GM04503 (cell line): ENCODE measurements around the gene CEP63.

Experiments used
- DNase-seq: peaks from one replicate; pipeline ENCODE4 v3.0.0-alpha.2; 2012; ENCODE audit warnings: low read depth

CEP63 gene

DNA sequence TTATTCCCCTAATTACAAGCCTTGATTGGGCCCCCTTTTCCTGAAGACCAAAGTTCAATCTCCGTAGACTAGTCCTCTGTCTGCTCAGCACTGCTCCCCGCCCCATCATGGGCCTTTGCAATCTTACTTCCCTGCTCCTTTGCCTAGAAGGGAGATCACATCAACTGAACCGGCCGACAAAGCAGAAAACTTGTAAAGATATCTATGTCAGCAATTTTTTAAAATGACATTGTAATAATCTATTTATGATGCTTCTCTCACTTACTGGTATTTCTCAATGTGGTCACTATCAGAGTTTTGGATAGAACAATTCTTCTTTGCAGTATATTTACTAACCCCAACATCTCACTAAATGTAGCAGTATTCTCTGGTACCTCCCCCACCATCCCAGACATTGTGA lies 17.3 kb upstream of the CEP63 start:
- no peak for DNase-seq

DNA sequence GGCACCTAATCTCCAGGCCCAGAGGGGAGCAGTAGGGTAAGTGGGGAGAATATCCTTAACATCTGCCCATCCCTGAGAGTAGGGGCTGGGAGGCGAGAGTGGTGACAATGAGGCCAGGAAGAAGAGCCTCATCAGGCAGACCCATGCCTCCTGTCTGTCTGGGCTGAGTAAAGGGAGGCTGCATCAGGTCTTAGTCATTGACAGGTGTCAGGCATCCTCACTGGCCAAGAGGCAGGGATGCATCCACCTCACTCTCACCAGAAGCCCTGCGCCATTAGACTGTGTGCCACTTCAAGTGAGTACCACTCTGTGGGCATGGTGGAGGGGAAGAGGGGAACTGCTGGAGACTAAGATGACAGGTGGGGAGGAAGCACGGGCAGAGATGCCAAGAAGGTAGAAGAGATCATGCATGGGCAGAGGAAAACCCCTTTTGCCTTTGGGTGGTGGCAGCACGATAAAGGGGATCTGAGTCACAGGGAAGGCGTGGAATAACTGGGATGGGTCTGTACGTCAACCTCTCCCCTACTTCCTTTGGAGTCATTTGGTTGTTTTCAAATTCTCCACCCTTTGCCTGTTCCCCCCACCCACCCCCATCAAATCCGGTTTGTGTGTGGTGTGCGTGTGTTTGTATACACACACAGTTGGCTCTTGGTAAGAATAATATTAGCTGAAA lies 14.2 kb upstream of the CEP63 start:
- no peak for DNase-seq

DNA sequence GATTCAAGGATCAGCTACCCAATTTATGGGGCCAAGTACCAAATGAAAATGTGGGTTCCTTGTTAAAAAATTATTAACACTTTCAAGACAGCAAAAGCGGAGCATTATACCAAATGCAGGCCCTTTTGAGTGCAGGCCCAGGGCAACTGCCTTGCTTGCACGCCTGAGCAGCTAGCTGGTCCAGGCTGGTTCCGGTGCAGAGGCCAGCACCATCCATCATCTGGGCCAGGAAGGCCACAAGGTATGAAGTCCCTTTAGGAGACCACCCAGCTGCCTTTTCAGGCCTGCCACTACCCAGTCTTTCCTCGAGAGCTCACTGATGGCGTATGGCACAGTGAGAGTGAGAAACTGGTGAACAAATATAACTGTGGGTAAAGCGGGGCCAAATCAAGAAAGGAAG lies 13.0 kb upstream of the CEP63 start:
- DNase-seq, result no peak

DNA sequence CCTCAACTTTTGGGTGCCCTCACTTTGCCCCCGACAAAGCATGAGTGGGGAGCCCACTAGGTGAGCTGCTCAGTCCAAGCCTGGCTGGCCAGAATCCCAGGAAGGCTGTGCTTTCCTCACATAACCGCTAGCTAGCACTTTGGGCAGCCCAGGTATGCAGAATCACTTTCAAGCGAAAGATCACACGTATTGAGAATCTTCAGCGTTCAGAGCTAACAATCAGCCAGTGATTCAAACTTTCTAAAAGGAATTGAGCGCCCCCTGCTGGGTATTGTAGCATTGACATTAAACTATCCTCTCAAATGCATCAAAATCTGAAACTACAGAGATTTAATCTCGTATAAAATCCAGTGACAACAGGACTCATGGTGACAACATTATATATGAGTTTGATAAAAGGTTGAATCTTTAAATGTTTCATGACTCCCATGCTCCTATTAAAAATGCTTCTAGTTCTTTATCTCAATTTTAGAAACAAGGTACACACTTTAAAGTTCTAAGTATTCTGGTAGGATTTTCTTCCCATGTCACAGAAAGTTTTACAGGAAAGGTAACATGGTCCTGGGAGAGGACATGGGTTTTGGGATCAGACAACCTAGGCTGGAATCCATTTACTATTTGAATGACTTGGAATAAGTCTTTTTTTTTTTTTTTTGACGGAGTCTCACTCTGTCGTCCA lies 11.8 kb upstream of the CEP63 start:
- DNase-seq, result peak; percentile 57

DNA sequence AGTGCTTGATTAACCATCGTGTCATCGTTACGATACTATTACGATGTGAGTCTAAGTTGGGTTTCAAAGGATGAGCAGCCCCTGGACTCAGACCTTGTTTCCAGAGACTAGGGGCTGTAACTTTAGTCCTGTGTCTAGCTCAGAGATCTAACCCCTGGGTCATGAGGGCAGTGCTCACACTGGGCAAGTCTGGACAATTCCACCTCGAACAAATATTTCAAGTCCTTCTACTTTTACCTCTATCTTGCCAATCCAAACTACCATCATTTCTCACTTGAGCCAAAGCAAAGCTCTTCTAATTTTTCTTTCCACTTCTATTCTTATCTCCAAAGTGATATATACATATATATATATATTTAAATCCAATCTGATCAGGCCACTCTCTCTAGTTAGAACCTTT lies 10.9 kb upstream of the CEP63 start:
- no peak for DNase-seq

DNA sequence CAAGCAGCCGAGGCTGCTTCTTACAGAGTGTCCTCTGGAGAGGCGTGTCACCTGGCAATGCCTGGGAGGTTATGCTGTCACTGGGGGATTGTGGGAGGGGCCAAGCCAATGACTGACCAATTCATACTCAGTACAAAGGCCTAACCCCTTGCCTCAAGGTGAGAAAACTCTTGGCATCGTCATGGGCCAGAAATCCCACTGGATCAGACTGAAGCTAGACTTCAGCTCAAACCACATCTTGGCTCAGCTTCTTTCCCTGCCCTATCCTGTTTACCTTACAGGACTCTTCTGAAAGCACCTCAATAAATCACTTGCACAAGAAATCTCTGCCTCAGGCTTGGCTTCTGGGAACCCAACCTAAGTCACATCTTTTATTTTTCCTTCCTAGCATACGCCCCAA lies 9.6 kb upstream of the CEP63 start:
- DNase-seq, result no peak

DNA sequence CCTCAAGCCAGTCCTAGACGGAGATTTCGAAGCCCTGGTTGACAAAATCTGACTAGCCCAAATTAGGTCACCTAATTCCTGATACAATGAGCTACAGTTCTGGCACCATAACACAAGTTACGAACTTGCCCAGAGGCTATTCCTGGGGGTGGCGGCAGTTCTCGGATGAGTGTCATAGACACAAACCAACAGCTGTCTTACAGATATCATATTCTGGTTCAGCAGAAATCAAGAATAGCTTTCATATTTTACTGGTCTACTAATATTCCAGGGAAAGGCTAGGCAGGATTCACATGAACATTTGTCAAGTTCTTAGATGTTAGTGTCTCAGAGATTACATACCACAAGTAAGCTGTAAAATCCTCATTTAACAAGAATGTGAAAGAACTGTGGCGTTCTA lies 8.9 kb upstream of the CEP63 start:
- DNase-seq, result peak; percentile 91

DNA sequence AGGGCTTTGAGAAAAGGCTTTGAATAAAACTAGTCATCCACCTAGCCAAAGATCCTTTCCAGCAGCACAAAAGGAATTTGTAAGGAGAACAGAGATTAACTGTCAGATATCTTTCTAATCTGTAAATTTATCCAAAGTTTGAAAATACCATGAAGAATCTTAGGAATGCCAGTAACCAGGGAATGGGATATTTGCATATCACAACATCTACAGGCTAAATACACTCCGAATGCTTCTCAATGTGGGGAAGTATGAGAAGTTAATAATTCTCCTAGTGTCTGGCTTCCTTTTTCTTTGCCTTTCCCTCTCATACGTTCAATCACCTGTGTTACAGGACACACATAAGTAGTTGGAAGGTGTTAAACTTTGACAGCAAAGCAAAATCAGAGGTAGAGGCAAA lies 7.9 kb upstream of the CEP63 start:
- DNase-seq, result no peak

DNA sequence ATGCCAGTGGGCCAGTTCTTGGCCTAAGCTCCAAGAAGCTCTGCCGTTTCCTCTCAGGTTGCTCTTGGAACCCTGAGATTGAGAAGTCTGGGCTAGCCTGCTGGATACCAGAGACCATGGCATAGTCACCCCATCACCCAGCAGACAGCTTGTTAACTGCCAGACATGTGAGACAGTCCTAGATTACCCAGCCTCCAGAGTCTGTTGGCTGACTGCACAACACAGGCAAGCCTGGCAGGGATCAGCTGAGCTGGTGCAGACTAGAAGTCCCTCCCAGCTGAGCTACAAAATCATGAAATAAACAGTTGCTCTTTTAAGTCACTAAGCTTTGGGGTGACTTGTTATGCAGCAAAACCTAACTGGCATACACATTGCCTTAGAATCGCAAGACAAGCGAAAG lies 5.3 kb upstream of the CEP63 start:
- DNase-seq, result no peak

DNA sequence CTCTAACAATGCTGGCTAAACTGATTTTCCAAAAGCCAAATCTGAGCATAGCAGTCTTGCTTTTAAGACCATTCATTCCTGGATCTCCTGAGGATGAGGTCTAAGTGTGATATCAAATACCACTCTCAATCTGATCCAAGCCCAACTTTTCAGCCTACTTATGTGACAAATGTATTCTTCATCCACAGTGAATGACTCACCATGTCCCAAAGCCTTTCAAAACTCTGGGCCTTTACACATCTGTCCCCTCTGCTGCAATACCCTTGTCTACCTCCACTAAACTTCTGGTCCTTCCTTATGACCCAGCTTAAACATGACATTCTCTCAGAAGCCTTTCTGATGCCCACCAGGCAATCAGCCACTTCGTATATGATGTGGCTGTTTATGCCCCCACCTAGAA lies 4.7 kb upstream of the CEP63 start:
- no peak for DNase-seq

DNA sequence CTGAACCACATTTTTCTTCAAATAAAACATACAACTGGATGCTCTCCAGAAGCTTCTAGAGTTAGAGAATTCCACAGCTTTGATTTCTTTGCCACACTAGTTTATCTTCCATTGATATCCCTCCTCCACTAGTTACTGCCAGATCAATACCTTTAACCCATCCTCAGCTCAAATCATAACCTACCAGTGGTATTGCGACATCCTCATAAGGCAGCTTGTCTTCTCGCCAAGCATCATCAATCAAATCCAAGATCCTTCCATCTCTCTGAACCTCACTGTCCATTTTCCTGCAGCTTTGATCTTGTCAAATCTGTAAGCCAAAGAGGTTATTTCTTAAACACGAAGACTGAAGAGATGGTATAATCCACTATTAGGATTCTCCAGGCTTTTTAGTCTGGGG lies 3.2 kb upstream of the CEP63 start:
- no peak for DNase-seq

DNA sequence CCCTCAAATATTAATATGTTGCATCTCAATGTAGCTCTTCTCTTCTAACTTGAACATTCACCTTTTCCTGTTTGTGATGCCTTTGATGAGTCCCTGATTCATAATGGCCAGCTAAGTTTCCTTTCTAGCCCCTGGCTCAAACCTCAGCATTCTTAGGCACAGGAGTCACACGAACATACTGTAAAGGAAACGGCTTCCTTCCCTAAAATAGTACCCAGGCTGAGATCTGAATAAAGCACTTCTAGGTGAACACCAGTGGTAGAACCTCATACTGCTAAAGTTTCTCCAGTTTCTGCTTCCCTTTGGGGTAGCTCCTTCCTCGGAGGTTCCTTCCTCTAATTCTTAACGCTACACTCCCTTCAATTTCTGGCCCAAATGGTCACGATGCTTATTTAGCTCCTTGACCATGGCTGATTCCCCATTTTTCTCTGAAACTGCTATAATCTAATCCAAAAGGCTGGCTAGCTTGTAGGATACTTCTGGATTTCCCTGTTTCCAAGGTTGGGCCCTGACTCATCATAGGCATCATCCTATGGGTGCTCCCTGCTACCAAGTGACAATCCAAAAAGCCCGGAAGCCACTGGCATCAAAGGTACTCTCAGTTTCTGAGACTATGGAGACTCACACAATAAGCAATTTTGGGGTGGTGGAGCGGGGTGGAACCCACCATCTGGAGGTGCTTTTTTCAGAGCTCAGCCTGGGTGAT lies 2.5 kb upstream of the CEP63 start:
- no peak for DNase-seq

DNA sequence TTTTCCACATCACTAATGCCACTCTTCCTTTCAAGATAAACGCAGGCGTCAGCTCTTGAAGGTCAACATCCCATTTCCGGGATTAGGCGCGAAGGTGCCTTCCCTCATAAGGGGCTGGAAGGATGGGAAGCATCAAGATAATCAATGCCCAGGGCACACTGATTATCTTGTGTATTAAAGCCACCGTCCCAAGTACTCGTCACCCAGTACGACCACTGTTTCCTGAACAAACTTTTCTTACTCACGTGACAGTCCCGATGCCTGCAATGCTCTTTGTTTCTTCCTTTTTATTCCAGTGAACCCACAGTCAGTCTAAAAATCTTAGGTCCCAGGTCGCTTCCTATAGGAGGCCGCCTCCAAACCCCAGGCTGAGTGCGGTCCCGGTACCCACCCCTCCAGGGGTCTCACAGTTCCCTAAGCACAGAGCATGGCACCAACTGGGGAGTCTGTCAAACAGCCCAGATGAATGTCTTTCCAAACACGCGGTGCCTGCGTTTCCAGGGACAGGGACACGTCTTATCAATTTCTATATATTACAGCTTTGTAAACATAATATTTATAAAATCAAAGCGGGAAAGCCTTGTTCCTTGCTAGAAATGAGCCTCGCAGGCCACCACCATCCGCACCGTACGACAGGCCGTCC lies 661 bp upstream of the CEP63 start:
- no peak for DNase-seq

DNA sequence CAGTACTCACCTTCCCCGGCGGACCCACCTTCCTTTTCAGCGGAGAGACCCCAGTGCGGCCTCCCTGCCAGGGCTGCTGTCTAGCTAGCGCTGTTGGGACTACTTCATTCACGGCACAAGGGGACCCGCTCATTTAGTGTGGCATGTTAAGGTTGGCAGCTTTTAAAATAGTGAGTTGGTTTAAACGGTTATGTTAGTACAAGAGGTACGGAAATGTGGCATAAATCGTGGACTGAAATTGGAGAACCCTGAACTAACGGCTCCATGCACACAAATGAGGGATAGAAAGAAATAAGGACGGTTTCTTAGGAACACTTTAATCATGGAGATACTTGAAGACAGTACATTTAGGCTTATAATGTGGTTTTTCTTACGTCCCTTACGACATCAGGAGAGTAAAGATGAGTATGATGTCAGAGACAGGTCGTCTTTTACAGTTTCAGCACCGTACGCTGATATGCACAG lies 752 bp downstream of the CEP63 start:
- no peak for DNase-seq

DNA sequence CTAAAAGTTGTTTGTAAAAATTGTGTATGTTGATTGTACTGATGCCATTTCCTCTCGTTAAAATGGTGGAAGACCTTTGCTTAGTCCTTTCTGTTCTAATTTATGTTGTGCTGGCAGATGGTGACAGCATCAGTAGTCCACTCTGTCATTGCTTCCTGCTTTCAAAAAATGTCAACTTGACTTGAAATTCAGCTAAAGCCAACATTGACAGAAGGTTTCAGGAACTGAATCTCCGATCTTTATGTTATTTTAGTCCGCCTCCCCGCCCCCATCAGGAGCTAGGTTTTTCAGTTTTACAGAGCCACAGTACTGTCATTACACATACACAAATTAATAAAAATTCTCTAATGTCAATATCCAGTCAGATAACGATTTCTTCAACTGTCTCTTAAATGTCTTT lies 1.5 kb downstream of the CEP63 start:
- no peak for DNase-seq

DNA sequence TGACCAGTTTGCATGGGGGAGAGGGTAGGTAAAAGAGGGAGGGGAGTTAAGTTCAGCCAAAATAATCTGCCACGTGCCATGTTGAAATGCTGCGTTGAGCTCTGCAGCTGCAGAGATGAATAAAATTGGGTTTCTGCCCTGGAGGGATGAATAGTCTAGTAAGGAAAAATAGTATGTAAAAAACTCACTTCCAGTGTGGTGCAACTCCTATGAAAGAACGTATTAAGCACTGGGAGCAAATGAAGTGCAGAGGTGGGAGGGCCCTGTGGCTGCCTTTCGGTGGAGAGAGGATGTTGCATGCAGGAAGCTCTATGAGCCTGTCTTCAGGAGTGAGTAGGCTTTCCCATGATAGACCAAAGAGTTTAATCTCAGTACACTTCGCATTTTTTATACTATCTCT lies 8.6 kb downstream of the CEP63 start:
- DNase-seq, result no peak

DNA sequence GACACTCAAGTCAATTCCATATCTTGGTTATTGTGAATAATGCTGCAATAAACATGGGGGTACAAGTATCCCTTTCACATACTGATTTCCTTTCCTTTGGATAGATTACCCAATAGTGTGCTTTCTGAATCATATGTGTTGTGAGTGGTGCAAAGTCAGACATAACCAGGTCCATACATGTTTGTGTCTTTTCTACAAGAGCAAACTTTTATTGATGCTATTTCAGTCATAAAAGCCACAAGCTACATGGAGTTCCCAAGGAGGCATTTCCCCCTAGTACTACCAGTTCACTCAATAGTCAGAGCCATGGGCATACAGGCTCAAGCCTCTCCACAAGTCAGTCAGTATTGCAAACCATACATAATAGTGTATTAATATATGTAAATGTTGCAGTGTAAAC lies 10.1 kb downstream of the CEP63 start:
- DNase-seq, result no peak

DNA sequence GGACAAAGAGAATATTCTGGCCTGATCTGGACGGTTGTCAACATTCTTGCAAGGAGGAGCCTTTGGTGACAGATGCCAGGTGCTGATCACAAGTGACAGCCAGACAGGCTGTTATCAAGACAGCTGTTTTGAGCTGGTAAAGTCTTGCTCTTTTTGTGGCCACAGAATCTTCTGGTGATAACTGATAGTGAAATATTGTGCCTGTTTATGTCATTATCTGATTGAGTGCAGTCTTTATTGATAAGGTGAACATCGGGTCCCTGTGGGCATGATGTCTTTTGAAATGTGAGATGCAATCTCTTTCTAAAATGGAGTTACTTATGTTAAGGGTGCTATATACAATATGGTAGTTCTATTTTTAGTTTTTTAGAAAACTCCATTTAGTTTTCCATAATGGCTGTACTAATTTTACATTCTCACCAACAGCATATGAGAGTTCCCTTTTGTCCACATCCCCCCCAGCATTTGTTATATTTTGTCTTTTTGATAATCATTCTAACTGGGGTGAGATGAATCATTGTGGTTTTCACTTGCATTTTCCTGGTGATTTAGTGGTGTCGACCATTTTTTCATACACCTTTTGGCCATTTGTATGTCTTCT lies 10.7 kb downstream of the CEP63 start:
- DNase-seq, result no peak

DNA sequence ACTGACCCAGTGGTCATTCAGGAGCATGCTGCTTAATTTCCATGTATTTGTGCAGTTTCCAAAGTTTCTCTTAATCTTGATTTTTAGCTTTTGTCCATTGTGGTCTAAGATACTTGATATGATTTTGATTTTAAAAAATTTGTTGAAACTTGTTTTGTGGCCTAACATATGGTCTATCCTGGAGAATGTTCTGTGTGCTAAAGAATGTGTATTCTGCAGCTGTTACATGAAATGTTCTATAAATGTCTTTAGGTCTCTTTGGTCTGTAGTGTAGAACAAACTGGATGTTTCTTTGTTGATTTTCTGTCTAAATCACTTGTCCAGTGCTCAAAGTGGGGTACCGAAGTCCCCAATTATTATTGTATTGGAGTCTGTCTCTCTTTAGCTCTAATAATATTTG lies 17.4 kb downstream of the CEP63 start:
- DNase-seq, result no peak

DNA sequence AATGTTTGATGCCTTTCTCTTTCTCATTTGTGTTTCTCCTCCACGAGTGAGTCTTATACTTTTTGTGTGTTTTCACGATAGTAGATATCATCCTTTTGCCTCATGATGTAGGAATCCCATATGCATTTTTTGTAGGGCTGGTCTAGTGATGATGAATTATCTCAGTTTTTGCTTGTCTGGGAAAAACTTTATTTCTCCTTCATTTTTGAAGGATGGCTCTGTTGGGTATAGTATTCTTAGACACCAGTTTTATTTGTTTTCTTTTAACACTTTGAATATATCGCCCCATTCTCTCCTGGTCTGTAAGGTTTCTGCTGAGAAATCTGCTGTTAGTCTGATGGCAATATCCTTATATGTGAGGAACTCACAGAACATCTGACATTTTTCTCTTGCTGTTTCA lies 18.3 kb downstream of the CEP63 start:
- DNase-seq, result no peak

DNA sequence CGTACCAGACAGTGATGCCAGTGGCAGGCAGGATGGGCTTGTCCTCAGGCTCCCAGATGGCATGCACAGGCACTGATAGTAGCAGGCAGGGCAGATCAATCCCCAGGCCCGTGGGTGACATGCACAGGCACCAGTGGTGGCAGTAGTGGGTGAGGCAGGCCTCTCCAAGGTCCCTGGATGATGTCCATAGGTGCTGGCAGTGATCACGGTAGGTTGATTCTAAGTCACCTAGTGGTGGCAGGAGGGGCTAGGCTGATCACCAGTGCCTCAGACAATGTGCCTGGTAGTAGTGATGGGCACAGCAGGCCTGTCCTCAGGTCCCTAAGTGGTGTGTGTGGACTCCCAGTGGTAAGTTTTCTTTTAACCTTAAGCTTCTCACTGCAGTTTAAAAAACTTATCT lies 19.6 kb downstream of the CEP63 start:
- no peak for DNase-seq

DNA sequence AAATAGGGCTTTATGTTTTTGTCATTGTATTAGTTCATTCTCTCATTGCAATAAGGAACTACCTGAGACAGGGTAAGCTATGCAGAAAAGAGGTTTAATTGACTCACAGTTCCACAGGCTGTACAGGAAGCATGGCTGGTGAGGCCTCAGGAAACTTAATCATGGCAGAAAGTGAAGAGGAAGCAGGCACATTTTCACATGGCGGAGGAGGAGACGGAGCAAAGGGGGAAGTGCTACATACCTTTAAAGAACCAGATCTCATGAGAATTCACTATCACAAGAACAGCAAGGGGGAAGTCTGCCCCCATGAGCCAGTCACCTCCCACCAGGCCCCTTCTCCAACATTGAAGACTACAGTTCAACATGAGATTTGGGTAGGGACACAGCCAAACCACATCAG lies 25.6 kb downstream of the CEP63 start:
- no peak for DNase-seq

DNA sequence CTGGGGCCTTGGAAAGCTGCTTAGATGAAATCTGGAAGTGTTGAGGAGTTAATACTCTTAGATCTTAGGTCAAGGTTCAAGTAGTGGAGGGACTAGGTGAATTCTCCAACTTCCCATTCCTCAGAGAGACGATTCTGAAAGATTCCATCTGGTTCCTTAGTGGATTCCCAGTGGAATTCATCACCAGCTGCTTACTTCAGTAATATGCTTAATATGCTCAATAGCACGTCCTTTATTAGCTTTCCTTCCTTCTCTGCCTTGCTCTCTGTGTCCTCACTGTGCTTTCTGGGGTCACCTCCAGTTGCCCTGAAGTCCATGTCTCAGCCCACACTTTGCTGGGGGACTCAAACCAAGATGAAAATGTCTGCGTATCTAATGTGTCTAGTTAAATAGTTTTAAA lies 31.0 kb downstream of the CEP63 start:
- DNase-seq, result no peak
